HG02884 (cell line): ENCODE results near the gene TNRC6C.
"Not testable (repeated sequence)": the region's sequence is repeated elsewhere in the genome, so short reads cannot be mapped to it uniquely, and the experiment has no call there.

Source experiments
- ATAC-seq: cut with Tn5 transposase; IDR thresholded peaks from one replicate; pipeline ENCODE4 v1.9.1; 2021; ENCODE audit warnings: mild to moderate bottlenecking, moderate library complexity; ENCODE audit not compliant: unreplicated experiment

TNRC6C gene

GRCh38 chr17:77930780-77931768, 27.4 kb upstream of the TNRC6C start:
- ATAC-seq, result no peak

GRCh38 chr17:77933777-77934398, 24.6 kb upstream of the TNRC6C start:
- ATAC-seq, result no peak

GRCh38 chr17:77935121-77935571, 23.4 kb upstream of the TNRC6C start:
- no peak for ATAC-seq

GRCh38 chr17:77935744-77936143, 22.8 kb upstream of the TNRC6C start:
- not testable (repeated sequence) for ATAC-seq

- no peak for ATAC-seq
These were observed 21.6 kb upstream of the TNRC6C start for GRCh38 chr17:77936881-77937280.

- no peak for ATAC-seq
These were observed 17.5 kb upstream of the TNRC6C start for GRCh38 chr17:77941004-77941403.

GRCh38 chr17:77942112-77942988, 16.2 kb upstream of the TNRC6C start:
- ATAC-seq, result no peak

GRCh38 chr17:77943971-77944370, 14.5 kb upstream of the TNRC6C start:
- no peak for ATAC-seq

GRCh38 chr17:77944390-77945222, 13.9 kb upstream of the TNRC6C start:
- no peak for ATAC-seq

- ATAC-seq, result no peak
These were observed 11.4 kb upstream of the TNRC6C start for GRCh38 chr17:77946900-77947645.

GRCh38 chr17:77948690-77949114, 9.8 kb upstream of the TNRC6C start:
- no peak for ATAC-seq

GRCh38 chr17:77951123-77951522, 7.4 kb upstream of the TNRC6C start:
- ATAC-seq, result no peak

- no peak for ATAC-seq
These were observed 6.1 kb upstream of the TNRC6C start for GRCh38 chr17:77952368-77952767.

- peak; percentile 11 for ATAC-seq
These were observed 1.2 kb upstream of the TNRC6C start for GRCh38 chr17:77957235-77957856.

GRCh38 chr17:77958716-77959125, 218 bp downstream of the TNRC6C start:
- ATAC-seq, result no peak

GRCh38 chr17:77959126-77959925, 823 bp downstream of the TNRC6C start:
- peak; percentile 10 for ATAC-seq

GRCh38 chr17:77959926-77960521, 1.5 kb downstream of the TNRC6C start:
- ATAC-seq, result no peak

GRCh38 chr17:77961741-77962140, 3.2 kb downstream of the TNRC6C start:
- ATAC-seq, result no peak
